ENCODE measurements around the gene FOXO3. TPM values are rescaled to one million over a fixed set of nuclear protein-coding genes. Genes with fewer than 3 reads are reported as not detected.

The FOXO3 gene
- total RNA-seq, 1 donor from 2014 or later = 40.4 TPM

DNA sequence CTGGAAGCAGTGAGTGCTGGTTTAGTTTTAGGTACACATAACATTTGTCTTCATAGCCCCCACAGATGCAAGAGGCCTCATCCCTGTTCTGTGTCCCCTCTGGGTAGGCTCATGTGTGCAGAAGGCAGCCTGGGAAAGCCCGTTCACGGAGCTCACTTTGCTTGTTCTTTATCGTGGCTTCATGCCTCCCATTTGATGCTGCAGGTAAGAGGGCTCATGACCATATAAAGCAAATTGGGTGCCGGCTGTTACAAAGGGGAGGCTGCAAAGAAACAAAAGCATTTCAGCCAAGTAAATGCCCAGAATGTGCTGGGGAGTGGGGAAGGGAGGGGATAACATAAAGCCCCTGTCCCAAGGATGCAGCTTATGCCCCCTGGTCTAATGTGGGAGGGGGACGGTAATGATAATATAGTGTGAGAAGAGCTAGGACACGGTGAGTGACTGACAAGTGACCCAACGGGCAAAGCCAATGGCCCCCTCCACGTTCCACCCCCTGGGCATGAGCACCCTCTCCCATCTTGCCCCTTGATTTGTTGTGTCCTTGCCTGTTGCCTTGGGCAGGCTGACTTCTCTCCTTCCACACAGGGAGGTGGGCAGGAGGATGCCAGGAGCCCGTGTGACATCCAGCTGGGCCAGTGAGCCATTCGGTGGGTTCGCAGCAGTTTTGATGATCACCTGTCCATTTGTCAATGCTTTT is 138.0 kb downstream of the FOXO3 start:
- DNase-seq (ENCODE audit: low spot score in 2 of 2) (no peak), FAIRE-seq (no peak)

DNA sequence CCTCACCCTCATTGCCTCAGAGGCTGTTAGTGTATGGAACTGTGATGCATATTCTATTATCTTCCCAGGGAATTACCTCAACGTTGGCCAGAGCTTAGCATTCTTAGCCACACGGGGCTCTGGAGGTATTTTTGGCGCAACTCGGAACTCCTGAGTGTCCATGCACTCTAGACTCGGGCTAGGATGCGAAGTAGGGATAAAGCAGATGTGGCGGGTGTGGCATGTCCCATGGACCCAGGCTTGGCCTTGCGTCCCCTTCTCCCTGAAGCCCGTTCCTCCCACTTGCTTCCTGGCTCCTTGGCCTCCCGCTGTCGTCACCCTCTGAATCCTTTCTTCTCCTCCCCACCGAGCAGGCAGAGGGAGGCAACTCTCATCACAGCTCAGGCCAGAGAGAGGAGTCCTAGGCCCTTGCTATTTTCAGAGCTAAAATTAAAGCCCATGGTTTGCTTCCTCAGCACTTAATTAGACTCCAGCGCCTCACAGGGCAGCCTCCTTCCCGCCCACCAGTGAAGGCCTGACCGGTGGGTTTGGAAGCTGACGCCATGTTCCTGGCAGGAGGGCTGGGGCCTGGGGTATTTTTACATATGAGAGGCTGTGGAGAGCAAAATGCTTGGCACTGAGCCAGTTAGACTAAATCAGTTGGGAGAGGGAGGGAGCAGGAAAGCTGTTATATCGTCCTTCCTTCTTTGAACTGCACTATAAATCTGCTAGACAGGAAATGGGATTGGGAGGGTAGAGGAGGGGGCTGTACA is 138.7 kb downstream of the FOXO3 start:
- peak in 1 of 2 donors; percentile 24 for DNase-seq (ENCODE audit: low spot score in 2 of 2)
- no peak for FAIRE-seq

GRCh38 chr6:108702106-108702851 is 141.6 kb downstream of the FOXO3 start:
- FAIRE-seq (peak; percentile 31), DNase-seq (ENCODE audit: low spot score in 2 of 2) (no peak)

DNA sequence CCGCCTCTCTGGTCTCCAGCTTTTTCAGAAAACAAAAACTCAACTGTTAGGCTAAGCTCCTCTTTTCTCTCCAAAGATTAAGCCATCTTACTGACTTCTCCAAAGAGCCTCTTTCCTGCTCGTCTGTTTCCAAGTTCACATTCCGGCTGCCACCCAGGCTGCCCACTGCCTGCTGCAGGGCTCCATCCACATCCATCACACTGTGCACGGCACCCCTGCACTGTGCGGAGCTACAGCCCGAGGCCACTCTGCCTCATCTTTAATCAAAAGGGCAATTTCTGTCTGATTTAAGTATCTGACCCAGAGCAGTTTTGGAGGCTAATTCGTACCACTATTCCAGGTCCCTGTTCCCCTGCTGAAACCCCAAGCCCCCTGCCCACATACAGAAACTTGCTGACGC is 145.9 kb downstream of the FOXO3 start:
- FAIRE-seq (no peak), DNase-seq (ENCODE audit: low spot score in 2 of 2) (no peak)

DNA sequence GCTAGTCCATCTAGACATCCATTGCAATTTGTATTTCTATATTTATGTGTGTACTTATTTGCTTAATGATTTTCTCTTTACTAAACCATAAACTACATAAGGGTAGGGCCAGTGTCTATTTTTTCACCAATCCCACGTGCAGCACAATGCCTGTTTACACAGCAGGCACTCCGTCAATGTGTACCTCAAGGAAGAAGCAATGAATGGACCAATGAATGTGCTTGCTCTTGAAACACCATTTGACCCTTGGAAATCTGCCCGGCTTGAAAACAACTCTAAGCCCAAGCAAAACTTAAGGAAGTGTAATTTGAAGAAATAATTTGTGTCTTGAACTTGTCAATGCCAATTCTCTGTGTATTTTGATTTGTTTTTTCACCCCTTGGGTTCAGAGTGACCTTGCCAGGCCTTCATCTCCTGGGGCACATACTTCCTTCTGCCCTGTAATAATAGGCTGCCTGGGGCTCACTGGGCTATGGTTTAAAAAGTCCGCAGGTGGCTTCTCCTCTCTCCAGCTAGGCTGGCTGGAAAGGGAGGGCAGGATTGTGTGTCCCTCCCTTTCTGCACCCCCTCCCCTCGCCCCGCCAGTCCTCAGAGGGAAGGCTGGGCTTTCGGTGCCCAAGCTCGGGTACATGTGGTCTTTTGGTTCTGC is 146.7 kb downstream of the FOXO3 start:
- DNase-seq (ENCODE audit: low spot score in 2 of 2) (no peak), FAIRE-seq (no peak)

DNA sequence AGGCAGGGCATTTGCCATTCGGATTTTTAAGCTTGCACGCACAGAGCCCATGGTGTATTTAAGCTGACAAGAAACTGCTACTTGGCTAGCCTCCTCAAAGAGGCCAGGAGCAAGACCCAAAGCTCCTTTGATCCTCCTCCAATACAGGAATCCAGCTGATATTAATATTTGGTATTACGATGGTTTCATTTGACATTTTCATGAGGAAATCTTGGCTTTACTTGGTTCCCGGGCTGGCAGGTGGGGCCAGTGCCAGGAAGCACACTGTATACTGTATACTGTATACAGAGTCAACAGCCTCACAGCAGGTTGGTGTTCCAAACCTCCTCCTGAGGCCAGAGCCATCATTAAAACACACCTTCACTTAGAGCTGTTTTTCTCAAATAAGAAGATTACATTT is 149.3 kb downstream of the FOXO3 start:
- FAIRE-seq (no peak), DNase-seq (ENCODE audit: low spot score in 2 of 2) (no peak)

- FAIRE-seq (no peak), DNase-seq (ENCODE audit: low spot score in 2 of 2) (no peak)
Measured at GRCh38 chr6:108710551-108710950, 149.8 kb downstream of the FOXO3 start.

- DNase-seq (ENCODE audit: low spot score in 2 of 2) = no peak
- no peak for FAIRE-seq
Measured at GRCh38 chr6:108711071-108711470, 150.4 kb downstream of the FOXO3 start.

GRCh38 chr6:108711826-108712225 is 151.1 kb downstream of the FOXO3 start:
- DNase-seq (ENCODE audit: low spot score in 2 of 2) = no peak
- no peak for FAIRE-seq

DNA sequence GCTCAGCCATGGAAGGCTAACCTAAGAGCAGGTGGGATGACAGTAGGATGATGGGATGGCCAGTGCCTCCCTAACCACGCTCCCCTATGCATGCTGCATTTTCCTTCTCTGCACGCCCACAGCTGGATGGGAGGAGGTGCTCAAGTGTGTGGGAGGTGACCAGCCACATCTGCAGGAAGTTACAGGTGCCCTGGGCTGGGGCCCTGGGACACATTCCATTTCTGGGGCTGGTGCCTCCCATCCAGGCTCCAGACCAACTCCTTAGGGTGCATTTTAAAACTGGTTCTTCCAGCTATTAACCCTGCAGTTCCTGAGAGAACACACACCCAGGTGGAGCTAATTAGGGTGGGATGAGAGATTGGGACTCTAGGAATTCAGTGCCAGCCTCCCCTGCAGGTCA is 152.2 kb downstream of the FOXO3 start:
- no peak for DNase-seq (ENCODE audit: low spot score in 2 of 2)
- no peak for FAIRE-seq

- FAIRE-seq = no peak
- no peak for DNase-seq (ENCODE audit: low spot score in 2 of 2)
Measured at GRCh38 chr6:108714101-108714765, 153.5 kb downstream of the FOXO3 start.

- FAIRE-seq (no peak), DNase-seq (ENCODE audit: low spot score in 2 of 2) (no peak)
Measured at GRCh38 chr6:108714766-108715414, 154.2 kb downstream of the FOXO3 start.

DNA sequence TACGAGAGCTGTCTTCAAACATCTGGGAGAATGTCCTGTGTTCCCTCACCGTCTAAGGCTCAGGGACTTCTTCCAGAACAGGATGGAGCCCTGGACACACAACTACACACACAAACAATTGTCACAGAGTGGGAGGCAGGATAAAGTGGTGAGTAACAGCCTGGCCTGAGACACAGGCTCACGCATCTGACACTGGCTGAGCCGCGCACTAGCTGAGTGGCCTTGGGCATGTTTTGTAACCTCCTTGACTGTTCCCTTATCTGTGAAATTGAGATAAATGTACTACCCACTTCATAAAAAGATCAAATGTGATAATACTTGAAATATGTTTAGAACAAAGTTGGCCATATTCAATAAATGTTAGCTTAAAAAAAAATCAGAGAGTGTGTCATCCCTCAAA is 155.1 kb downstream of the FOXO3 start:
- no peak for FAIRE-seq
- DNase-seq (ENCODE audit: low spot score in 2 of 2) = no peak

GRCh38 chr6:108716801-108717791 is 156.4 kb downstream of the FOXO3 start:
- FAIRE-seq (no peak), DNase-seq (ENCODE audit: low spot score in 2 of 2) (no peak)

GRCh38 chr6:108719477-108719876 is 158.8 kb downstream of the FOXO3 start:
- DNase-seq (ENCODE audit: low spot score in 2 of 2) (no peak), FAIRE-seq (no peak)

DNA sequence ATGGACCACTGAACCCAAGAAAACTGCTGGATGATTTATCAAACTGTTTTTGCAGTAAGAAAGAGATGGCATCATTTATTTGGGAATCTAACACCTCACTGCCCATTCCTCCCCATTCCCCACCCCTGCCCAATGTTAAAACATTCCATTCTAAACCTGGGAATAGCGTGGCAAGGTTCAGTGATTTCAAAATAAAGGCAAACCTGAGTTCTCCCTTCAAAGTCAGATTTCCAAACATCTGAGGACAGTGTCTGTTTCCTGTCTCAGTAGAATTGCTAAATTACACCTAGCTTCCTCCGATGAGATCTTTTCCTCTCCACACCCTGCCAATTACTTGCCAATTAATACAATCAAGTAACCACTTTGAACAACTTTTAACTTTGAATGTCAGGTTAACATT is 160.1 kb downstream of the FOXO3 start:
- DNase-seq (ENCODE audit: low spot score in 2 of 2) (no peak), FAIRE-seq (no peak)

GRCh38 chr6:108721286-108721685 is 160.6 kb downstream of the FOXO3 start:
- no peak for FAIRE-seq

DNA sequence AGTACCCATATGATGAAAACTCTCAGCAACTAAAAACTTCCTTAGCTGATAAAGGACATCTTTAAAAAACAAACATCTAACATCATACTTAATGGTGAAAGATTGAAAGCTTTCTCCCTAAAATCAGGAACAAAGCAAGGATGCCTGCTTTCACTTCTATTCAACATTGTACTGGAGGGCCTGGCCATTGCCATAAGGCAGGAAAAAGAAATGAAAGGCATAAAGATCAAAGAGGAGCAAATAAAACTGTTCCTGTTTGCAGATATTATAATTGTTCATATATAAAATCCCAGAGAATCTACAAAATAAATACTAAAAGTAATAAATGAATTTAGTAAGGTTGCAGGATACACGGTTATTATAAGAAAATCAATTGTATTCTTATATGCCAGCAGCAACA is 162.9 kb downstream of the FOXO3 start:
- DNase-seq (ENCODE audit: low spot score in 2 of 2) (no peak), FAIRE-seq (no peak)

More at GRCh38 chr6:108721286-108721685, 160.6 kb downstream of the FOXO3 start:
- DNase-seq (ENCODE audit: low spot score in 2 of 2) = no peak
